GM12875 (cell line): ENCODE measurements around the gene FLRT3.

Experiments used
- H3K4me3 ChIP-seq: one replicate; pipeline ENCODE4 v1.5.1; 2011; ENCODE audit warnings: low read depth, low read length, control low read depth
- CTCF ChIP-seq: IDR thresholded peaks from 2 replicates; pipeline ENCODE4 v1.5.1; 2011; ENCODE audit warnings: low read depth, mild to moderate bottlenecking, control low read depth, inconsistent platforms, low read length, moderate library complexity, borderline replicate concordance; ENCODE audit not compliant: insufficient read depth

FLRT3 gene

GRCh38 chr20:14337400-14338171 lies at the start of gene FLRT3:
Gene FLRT3, minus strand, starts transcription at chr20:14337612. Its CDS starts 10,106 bp downstream, at chr20:14327506.
- no peak within 1 kb of the TSS for H3K4me3 ChIP-seq
- peak; percentile 58 for TF ChIP-seq CTCF

GRCh38 chr20:14386726-14387125 lies 49.3 kb upstream of the FLRT3 start:
- no peak overlapping the region for H3K4me3 ChIP-seq
- no peak for TF ChIP-seq CTCF

GRCh38 chr20:14385176-14385740 lies 47.8 kb upstream of the FLRT3 start:
- no peak for TF ChIP-seq CTCF
- H3K4me3 ChIP-seq = no peak overlapping the region

GRCh38 chr20:14384416-14385175 lies 47.2 kb upstream of the FLRT3 start:
- no peak for TF ChIP-seq CTCF

GRCh38 chr20:14383335-14383734 lies 45.9 kb upstream of the FLRT3 start:
- TF ChIP-seq CTCF = no peak
- H3K4me3 ChIP-seq = no peak overlapping the region

More at GRCh38 chr20:14384416-14385175, 47.2 kb upstream of the FLRT3 start:
- no peak overlapping the region for H3K4me3 ChIP-seq

GRCh38 chr20:14378326-14378725 lies 40.9 kb upstream of the FLRT3 start:
- H3K4me3 ChIP-seq = no peak overlapping the region
- no peak for TF ChIP-seq CTCF
